Suprapubic skin (tissue), 3 donors: Measurements from ENCODE around the gene NR2F2.

Experiments
- POLR2A ChIP-seq, 2 donors: fragments of 450-650 bp; IDR thresholded peaks; one replicate each; pipeline ENCODE4 v1.6.1; 2017; ENCODE audit warnings: antibody characterized with exemption in 2 of 2, mild to moderate bottlenecking in 2 of 2, moderate library complexity in 2 of 2
- TF ChIP-seq, protein P1 (sequence below), 2 donors: fragments of 200-600 bp in 1 of 2; fragments of 450-650 bp in 1 of 2; sonication (generic) in 1 of 2; IDR thresholded peaks; one replicate each; pipeline ENCODE4 v1.5.1; 2016 to 2019; ENCODE audit warnings: antibody characterized with exemption in 2 of 2, mild to moderate bottlenecking in 1 of 2, moderate library complexity in 1 of 2

DNA sequence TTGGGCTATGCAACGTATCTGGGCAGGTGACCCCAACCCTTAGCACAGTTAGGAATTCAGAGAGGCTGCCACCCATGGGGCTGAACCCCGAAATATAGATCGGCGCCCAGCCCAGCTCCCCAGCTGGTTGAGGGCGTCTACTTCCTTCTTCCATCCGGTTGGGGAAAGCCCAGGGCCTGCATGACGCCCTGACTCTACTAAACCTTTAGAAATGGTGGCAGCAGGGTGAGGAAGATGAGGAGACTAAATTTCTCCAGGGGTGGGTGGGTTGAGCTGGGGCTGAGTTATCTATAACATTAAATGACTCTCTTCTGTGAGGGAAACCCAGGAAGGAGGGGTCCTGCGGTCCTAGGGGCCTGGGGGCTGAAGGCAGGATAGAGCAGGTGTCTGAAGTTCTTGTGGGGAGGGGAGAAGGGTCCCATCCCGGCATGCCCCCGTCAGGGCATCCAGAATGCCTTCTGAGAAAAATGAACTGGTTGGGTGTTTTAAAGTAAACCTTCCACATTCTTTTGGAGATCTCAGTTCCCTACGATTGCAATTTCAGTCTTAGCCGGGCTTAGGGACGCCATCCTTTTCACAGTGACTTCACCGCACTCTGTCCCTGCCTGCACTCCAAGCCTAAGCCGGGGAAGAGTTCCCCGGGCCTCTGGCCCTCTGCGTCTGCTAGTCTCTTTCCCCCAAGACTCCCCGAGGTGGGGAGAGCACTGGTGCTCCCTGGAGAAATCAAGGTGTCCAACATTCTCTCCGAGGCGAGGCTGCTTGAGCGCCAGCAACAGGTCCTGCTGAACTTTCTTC, 28.5 kb downstream of the NR2F2 start:
- TF ChIP-seq POLR2A (IDR thresholded peaks at IDR 0.05), result no peak
- TF ChIP-seq, protein P1, sequence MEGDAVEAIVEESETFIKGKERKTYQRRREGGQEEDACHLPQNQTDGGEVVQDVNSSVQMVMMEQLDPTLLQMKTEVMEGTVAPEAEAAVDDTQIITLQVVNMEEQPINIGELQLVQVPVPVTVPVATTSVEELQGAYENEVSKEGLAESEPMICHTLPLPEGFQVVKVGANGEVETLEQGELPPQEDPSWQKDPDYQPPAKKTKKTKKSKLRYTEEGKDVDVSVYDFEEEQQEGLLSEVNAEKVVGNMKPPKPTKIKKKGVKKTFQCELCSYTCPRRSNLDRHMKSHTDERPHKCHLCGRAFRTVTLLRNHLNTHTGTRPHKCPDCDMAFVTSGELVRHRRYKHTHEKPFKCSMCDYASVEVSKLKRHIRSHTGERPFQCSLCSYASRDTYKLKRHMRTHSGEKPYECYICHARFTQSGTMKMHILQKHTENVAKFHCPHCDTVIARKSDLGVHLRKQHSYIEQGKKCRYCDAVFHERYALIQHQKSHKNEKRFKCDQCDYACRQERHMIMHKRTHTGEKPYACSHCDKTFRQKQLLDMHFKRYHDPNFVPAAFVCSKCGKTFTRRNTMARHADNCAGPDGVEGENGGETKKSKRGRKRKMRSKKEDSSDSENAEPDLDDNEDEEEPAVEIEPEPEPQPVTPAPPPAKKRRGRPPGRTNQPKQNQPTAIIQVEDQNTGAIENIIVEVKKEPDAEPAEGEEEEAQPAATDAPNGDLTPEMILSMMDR (IDR thresholded peaks at IDR 0.05), result no peak
